NCI-H1694 treated with DMSO at 0.1 percent for 48 hours (cell line): ENCODE results near the gene SPRN.
"Not testable (repeated sequence)": the region's sequence is repeated elsewhere in the genome, so short reads cannot be mapped to it uniquely, and the experiment has no call there.

Experiments used
- DNase-seq: peaks from one replicate; lab custom pipeline; 2025; lab: John Stamatoyannopoulos, UW

Gene SPRN

DNA sequence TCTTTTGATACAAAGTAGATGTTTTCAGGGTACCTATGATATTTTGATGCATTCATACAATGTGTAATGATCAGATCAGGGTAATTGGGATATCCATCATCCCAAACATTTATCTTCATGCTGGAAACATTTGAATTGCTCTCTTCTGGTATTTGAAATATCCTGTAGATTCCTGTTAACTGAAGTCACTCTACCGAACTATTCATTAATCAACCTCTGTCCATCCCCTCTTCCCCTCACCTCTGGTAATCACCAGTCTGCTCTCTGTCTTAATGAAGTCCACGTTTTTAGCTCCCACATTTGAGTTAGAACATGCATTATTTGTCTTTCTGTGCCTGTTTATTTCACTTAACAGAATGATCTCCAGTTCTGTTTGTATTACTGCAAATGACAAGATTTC, 19.2 kb downstream of the SPRN start:
- no peak for DNase-seq

DNA sequence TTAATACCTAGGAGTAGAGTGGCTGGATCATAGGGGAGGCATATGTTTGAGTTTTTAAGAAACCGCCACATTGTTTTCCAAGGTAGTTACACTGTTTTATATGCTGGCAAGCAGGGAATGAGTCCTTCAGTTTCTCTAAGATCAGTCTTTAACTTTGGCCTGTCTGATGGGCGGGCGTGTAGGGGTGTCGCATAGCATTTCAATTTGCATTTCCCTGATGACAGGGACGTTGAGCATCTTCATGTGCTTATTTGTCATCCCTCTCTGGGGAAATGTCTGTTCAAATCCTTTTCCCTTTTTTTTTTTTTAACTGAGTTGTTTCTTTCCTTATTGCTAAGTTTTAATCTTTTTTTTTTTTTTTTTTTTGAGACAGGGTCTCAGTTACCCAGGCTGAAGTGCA, 20.6 kb downstream of the SPRN start:
- no peak for DNase-seq

DNA sequence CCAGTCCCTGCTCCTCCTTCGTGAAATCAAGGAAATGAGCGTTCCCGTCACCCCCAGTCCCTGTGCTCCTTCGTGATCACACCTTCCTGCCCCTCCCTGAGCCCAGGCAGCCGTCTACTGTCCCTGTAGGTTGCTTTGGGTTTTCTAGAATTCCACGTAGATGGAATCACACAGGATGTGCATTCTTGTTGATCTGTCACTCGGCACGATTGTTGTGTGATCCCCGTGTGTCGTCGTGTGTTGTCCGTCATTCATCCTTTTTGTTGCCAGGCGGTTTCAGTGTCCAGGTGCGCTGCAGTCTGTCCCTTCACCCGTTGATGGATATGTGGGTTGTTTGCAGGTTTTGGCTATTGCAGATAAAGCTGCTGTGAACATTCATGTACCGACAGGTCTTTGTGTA, 21.1 kb downstream of the SPRN start:
- DNase-seq = no peak

DNA sequence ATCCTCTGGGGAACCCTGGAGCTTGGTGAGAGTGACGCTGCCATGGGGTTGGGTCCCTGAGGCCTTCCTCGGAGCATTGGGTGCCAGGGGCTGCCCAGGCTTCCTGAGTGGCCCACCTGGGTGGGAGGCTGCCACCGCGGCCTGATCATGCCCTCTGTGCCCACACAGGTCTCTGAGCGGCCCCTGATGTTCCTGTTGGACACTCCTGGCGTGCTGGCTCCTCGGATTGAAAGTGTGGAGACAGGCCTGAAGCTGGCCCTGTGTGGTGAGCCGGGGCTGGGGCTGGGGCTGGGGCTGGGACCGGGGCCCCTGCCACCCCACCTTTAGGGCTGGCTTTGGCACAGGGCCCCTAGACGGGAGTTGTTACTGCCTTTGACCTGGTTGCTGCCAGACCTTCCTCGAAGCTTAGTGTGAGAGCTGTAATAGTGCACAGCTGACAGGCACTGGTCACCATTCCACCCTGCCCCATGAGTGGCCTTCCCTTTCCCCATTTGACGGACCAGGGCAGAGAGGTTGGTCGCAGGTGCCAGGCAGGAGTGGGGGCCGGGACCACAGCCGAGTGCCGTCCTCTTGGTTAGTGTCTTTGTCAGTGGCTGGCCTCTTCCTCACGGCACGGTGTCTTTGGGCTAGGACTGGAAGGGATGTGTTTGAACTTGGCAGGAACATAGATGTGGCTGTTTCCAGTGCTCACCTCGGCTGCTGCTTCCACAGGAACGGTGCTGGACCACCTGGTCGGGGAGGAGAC, 22.3 kb downstream of the SPRN start:
- DNase-seq = no peak

DNA sequence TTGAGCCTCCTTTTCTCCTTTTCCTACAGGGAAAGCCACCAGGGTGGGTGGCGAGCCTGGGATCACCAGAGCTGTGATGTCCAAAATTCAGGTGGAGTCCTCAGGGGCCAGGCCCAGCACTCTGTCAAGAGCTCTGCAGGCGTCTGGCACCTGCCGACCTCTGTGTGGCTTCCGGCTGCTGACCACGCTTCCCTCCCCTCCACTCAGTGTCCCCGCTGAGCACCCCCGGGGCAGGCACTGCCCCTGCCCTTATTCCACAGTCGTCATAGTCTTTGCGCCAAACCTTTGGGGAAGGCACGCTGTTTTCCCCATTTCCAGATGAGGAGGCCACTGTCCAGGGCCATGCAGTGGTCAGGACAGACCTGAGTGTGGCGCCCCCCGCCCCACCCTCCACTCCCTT, 22.9 kb downstream of the SPRN start:
- DNase-seq = no peak

DNA sequence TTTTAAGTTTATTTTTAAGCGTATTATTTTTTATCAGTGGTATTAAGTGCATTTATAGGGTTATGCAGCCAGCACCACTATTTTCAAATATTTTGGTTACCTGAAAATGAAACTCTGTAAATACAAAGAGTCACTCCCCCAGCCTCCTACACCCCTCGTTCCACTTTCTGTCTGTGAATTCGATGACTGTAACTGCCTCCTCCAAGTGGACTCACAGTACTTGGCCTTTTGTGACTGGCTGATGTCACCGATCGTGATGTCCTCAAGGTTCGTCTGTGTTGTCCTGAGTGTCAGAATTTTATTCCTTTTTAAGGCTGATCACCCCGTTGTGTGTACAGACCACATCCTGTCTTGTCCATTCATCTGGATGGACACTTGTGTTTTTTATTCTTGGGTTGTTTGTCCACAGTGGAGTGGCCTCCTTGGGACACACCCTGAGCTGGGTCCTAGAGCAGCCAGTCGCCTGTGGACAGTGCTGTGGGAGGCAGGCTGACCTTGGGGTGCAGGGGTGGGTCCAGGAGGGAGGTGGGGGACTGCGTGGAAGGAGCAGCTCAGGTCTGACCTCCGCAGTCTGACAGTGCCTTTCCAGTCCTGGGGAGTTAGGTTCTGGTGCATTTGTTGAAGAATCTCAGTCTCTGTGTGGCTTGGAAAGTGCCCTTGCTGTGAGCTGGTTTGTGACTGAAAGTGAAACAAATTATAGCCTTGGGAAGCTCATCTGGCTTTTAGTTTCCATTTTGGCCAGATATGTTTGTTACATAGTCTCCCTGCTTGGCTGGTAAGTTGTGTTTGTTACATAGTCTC, 23.6 kb downstream of the SPRN start:
- DNase-seq = no peak

DNA sequence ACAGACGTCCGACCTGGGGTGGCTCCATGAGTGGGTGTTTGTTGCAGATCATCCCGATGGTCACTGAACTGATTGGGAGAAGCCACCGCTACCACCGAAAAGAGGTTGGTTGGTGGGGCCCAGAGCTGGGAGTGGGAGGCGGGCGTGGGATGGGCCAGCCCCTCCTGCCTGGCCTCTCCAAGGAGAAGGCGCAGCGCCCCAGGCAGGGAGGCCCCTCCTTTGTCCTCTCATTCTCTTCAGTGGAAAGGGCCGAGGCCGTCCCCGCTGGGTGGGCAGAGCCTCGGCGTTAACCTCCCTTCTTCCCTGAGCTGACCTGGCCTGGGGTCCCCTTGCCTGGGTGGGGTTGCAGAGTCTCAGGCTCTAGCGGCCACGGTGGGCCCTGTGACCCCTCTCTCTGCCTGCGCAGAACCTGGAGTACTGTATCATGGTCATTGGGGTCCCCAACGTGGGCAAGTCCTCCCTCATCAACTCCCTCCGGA, 25.3 kb downstream of the SPRN start:
- no peak for DNase-seq

DNA sequence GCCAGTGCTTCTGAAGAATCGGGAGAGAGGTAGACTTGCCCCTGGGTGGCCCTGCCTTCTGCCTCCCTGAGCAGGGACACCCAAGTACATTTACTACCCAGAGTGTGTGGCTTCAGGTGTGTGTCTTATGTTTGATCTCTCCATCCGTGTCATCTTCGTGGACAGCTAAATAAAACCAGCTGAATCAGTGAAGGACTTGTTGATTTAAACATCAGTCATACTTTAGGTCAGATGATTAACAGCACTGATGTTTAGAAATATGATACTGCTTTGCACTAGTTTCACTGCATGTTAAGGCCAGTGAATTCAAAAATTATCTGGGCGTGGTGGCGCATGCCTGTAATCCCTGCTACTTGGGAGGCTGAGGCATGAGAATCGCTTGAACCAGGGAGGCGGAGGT, 26.5 kb downstream of the SPRN start:
- DNase-seq = no peak

DNA sequence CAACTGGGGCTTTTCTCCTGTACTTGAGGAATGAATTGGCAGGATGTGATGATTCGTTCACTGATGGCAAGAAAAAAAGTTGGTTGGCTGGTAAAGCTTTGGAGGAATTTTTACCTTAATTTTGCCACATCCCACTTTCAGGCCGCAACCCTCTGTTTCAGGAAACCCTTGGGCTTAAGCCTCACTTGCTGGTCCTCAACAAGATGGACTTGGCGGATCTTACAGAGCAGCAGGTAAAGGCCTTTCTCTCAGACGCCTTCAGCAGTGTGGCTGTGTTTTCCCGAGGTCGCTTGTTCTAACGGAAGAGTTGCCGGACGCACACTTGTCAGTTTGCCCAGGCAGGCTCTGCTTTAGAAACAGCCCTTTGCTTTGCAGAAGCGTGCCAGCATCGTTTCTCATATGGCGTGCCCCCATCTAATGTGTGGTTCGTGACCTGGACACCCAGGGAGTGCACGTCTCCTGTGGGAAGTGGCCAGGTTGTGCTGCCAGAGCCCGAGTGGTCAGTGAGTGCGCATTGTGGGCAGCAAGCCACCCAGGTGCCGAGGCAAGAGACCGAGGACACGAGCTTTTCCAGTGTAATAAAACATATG, 28.3 kb downstream of the SPRN start:
- no peak for DNase-seq

DNA sequence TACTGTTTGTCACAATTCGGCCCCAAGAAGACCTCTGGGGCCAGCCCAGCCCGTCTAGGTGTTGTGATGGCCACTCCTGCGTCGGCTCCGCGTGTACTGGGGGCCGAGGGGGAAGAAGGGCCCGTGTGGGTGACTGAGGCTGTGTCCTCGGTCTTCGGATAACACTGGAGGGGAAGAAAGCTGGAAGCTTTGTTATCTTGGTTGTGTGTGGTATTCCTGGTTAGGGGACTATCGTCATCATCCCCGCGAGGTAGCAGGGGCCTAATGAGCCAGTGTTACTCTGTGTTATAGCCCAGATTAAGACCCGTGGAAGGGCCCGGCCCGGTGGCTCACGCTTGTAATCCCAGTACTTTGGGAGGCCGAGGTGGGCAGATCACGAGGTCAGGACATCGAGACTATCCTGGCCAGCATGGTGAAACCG, 29.6 kb downstream of the SPRN start:
- DNase-seq = no peak

DNA sequence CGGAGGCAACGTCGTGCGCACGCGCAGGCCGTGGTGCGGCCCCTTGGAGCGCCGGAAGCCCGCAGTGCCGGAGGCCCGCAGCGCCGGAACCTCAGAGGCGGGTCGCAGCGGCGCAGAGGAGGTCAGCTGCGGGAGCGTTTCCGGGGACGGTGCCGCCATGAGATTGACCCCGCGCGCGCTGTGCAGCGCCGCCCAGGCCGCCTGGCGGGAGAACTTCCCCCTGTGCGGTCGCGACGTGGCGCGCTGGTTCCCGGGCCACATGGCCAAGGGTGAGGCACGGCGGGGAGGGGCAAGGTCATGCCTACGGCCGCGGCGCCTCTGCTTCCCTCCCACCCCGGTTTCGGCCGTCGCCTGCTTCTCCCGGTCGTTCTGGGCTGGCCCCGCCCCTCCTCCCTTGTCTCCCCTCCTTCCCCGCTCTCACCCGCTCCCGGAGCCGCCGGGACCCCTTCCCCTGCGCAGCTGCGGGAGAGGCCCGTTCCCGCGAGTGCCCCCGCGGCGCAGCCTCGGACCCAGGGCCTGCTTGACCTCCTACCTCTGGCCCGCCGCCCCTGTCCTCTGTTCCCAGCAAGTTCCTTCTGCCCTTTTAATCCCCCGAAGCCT, 30.3 kb downstream of the SPRN start, which contains the start of gene MTG1:
Gene MTG1, plus strand, starts transcription at position 94 of the 600 bp plus-strand sequence. Its CDS starts 64 bp downstream, at position 158.
- peak; percentile 3 for DNase-seq

DNA sequence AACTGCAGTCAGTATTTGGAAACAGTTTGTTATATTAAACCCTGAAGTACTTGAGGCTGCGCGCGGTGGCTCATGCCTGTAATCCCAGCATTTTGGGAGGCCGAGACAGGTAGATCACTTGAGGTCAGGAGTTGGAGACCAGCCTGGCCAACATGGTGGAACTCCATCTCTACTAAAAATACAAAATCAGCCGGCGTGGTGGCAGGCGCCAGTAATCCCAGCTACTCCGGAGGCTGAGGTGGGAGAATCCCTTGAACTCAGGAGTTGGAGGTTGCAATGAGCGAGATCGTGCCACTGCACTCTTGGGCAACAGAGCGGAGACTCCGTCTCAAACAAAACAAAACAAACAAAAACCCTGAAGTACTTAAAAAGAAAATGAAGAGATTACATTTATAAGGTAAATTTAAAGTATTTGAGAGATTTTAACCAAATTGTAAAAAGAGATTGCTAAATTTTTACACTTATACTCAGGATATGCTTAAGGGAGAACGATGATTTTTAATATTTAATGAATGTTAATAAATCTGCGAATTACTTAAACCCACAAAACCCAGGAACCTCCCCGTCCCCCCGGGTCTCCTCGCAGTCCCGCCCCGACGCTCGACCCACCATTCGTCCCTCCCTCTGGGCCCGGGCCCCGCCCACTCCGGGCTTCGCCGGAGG, 30.9 kb downstream of the SPRN start:
- peak; percentile 23 for DNase-seq

DNA sequence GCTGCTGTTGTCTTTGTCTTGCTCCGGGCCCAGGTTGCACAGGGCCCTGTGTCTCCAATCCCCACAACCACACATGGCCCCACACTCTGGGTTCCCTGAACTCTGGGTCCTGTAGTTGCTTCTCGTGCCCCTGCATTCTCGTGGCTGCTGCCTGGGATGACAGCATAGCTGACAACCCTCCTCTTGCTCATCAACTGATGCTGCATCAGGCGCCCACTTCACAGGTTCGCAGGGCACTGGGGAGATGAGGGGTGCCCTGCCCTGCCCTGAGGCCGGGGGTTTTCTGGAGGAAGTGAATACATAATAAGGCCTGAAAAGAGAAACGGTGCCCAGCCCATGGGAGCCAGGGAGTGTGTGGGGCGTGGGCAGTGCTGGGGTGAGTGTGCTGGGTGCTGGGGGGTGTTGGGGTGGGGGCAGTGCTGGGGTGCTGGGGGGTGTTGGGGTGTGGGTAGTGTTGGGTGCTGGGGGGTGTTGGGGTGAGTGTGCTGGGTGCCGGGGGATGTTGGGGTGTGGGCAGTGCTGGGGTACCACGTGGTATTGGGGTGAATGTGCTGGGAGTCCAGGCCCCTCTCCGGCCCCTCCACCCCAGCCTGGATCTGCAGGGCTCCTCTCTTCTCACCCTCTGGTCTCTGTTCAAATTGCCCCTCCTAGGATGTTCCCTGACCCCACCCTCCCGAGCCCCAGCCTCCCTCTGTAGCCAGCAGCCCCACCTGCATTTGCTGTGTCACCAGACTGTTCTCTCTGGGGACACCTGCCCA, 32.5 kb downstream of the SPRN start:
- no peak for DNase-seq

DNA sequence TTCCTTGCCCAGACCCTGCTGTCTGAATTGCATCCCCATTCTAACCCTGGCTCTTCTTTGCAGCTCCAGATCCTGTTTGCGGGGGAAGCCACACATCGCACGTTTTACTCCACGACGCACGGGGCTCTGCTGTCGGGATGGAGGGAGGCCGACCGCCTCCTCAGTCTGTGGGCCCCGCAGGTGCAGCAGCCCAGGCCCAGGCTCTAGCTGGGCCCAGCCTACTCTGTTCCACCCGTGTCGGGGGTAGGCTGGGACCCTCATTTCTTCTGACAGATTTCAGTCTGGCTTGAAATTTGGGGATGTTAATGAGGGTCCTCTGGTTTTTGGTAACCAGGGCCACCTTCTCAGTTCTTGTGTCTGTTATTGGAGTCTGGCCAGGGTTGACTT, 33.2 kb downstream of the SPRN start:
- DNase-seq = no peak

DNA sequence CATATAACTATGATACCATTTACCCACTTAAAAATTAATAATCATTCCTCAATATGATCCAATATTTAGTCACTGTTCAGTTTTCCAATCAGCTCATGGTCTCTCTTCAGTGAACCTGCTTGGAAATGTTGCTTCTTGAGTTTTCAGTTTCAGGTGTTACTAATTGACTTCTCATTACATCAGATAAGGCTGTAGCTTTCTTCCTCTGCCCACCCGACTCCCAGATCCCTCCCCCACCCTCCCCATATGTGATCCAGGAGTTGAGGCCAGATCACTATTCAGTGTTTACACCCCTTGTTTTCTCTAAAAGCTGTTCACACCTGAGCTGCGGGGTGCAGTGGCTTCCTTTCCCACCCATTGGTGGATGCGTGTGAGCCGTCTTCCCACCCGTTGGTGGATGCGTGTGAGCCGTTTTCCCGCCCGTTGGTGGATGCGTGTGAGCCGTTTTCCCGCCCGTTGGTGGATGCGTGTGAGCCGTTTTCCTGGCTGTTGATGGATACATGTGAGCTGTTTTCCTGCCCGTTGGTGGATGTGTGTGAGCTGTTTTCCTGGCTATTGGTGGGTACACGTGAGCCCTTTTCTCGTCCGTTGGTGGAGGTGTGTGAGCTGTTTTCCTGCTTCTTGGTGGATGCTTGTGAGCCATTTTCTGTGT, 33.7 kb downstream of the SPRN start:
- DNase-seq = no peak

DNA sequence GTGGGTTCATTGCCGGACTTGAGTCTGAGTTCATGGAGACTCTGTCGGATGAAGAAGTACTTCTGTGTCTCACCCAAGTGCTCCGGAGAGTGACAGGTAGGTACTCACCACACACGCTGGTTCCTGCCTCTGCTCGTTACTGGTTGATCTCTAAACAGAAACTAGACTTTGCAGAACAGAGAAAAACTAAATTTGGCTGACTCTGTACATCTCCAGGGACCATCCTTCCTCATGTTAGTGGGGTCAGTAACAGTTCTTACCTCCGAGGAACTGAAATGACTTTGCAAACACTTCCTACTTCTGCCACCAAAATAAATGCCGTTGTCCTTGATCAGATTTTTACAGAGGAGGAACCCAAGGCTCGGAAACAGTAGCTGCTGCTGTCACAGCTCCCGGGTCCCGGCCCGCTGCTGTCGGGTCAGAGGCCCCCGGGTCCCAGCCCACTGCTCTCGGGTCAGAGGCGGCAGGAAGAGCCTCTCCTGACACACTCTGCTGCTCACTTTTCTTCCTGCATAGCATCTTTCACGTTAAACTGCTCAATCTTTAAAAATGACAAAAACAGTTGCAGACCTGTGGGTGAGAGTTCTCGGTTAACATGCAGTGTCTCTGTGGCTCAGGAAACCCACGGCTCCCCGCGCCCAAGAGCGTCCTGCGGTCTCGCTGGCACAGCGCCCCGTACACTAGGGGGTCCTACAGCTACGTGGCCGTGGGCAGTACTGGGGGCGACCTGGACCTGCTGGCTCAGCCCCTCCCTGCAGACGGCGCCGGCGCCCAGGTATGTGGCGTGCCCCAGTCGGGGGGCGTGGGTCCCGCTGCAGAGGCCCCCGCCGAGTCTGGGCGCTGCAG, 35.2 kb downstream of the SPRN start:
- DNase-seq = no peak

DNA sequence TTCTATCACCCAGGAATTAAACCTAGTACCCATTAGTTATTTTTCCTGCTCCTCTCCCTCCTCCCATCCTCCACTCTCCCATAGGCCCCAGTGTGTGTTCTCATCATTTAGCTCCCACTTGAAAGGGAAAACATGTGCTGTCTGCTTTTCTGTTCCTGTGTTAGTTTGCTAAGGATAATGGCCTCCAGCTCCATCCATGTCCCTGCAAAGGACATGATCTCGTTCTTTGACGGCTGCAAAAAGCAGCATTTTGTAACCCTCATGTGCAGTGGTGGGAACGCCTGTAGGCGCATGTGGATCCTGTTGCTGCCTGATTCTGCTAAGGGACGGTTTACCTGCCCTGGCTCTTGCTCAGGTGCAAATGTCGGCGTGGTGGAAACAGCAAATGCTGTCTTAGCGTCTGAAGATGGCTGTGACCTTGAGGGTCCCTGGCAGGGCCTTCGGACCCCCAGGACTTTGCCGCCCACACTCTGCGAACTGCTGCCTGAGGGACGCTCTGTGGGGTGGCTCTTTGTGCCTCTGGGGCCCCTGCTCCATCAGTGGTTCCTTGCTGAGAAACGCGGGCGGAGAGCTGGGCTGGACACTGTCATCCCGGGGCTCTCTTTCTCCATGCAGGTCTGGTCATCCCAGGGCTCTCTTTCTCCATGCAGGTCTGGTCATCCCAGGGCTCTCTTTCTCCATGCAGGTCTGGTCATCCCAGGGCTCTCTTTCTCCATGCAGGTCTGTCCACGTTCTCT, 36.0 kb downstream of the SPRN start:
- DNase-seq = no peak

DNA sequence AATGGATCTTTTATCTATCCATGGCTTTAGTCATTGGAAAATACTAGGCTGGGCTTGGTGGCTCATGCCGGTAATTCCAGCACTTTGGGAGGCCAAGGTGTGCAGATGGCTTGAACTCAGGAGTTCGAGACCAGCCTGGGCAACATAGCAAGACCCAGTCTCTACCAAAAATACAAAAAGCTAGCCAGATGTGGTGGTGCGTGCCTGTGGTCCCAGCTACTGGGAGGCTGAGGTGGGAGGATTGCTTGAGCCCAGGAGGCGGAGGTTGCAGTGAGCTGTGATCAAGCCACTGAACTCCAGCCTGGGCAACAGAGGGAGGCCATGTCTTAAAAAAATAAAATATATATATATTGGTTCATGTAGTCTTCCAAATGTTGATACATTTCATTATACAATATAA, 37.5 kb downstream of the SPRN start:
- not testable (repeated sequence) for DNase-seq

DNA sequence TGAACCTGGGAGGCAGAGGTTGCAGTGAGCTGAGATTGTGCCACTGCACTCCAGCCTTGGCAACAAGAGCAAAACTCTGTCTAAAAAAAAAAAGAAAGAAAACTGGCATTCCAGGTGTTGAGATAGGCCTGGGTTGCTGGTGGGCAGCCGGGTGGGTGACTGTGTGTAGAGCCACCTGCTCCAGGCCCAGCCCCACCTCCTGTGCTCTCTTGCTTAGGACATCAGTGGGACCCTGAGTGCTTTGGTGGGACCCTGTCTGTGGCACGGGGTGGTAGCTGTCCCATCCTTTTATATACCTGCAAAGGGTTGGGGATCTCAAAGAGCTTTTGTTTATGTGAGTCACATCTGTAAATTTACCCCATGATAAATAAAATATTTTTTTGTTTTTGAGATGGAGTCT, 39.2 kb downstream of the SPRN start:
- no peak for DNase-seq
